CD4-positive, alpha-beta T cell treated with Interleukin-17A for 4 hours (primary cell): ENCODE measurements around the gene BCOR.

Experiments
- DNase-seq: peaks from one replicate; pipeline ENCODE4 v3.0.0-alpha.2; 2020; ENCODE audit warnings: mixed read lengths

BCOR gene

DNA sequence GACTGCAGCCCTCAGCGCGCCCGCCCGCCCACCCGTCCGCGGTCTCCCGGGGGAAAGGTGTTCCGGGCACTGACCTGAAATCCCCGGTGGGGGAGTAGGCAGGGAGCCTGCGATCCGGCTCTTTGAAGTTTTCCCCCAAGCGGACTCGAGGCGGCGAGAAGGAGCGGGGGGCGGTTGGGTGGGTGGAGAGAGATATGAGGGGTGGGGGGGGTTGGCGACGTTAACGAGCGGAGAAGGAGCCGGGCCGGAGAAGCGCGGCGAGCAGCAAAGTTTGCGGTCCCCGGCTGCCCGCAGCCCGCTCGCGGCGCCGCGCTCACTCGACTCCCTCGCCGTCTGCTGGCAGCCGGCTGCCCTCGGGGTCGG is 636 bp downstream of the BCOR start:
- peak; percentile 50 for DNase-seq

DNA sequence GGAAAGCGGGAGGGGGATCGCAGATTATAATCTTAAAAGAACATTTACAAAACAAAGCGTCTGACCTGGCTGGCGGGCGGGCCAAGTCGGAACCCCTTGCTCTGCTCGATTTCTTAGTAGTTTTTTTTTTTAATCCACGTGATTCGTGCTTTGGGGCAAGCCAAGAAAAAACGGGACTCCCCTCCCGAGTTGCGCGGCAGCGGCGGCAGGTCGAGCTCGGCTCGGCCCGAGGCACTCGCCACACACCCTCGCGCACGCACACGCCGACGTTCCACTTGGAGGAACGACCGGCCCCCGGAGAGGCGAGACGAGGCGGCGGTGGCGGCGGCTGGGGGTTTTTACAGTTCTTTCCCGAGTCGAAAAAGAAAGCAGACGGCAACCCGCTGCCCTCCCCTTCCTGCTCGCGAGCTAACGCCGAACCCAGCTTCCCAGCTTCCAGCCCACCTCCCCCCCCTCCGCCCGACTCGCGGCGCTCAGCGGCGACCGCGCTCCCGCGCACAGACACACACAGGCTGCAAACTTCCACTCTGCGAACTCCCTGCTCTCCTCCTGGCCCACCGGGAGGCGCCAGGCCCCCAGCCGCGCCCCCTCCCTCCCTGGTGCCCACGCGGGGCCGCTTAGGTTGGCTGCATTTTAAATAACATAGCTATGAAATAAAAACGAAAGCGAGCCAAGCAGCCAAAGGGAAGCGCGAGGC is 1.2 kb downstream of the BCOR start:
- peak; percentile 76 for DNase-seq

DNA sequence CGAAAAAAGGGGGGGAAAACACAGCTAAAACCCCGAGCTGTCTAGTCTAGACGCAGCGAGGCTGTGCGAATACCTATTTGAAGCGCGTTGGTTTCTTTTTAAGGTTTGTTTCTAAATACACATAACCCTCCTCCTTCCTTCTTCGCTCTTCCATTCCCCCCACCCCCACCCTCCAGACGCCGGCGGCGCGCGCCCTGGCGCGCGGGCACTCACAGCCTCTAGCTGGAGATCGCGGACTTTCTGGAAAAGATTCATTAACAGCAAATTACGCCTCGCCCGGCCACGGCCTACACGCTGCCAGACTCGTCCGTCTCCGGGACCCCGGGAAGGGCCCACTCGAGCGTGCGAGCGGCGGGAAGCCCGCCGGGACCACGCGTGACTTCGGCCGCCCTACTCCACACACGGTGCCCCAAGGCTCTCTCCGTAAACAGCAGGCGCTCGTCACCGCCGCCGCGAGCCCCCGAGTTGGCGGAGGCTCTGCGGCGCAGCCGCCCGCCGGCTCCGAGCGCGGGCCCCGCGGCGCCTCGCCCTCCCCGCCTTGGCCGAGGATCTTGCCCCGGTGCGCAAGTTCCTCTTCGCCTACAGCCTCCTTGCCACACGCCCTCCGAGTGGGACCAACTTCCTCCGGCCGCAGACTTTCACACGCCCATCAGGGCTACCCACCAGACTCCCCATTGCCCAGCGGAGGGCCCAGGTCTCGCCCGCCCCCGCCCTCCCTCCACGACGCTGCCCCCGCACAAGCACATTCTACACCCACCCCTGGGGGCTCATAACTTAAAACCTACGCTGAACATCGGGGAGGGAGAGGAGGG is 2.0 kb downstream of the BCOR start:
- peak; percentile 48 for DNase-seq

DNA sequence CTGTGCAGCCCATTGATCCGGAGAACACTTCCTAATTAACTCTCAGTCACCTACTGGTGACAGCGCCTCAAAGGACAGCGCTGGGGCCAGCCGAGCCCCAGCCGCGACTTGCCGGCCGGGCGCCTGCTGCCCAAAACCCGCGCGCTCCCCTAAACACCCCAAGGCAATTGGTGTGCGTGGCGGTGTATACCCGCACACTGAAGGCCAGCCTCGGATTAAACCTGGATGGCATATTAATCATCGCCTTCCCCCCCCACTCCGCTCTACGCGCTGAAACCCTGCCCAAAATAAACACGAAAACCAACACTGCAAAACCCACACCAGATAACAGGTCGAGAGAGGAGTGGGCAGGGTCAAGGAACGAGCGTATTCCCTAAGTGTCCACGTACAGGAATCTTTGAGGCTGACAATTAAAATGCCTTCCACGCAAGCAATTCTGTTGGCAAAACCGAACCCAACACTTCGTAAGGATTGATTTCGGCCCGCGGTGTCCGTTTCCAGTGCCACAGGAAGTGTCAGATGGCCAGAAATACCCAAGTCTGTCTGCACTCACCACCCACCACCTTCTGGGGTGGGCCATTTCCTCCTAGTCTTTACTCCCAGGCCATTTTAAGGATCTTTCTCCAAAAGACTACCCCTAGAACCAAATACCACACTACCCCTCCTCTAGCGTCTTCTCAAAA is 2.7 kb downstream of the BCOR start:
- peak; percentile 23 for DNase-seq

DNA sequence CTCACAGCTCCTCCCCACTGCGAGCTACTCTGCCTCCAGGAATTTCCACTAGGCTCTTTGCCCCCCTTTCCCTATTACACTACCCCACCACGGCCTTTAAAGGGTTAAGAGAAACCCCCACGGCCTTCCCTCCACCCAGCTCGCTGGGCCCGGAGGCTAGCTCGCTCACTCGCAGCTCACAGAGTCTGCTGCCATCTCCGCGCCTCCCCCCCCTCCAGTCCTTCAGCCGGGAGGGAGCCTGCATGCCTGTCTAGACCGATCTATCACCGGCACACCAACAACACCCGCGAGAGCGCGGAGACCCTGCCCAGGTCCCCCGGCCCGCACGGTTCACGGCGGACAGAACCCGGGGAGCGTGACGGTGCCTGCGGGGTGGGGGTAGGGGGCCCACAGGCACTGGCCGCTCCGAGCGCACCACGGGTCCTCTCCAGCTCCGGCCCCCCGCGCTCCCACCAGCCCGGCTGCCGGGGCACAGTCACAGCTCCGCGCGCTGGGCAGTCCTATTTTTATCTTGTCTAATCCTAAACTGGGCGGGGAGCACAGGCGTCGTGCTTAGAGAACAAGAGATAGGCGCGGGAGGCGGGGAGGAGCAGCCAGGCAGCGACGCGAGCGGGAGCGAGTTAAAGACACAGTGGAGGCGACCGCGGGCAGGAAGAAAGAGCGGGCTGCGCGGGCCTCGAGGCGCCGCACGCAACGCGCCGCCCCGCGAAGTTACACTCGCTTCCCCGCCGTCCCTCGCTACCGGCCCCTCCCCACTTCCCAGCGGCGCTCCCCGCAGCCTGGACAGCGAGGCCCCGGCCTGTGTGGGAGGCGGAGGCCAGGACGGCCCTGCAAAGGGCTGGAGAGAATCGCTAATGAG is 3.5 kb downstream of the BCOR start:
- DNase-seq = peak; percentile 56

GRCh38 chrX:40093586-40093985 is 4.2 kb downstream of the BCOR start:
- no peak for DNase-seq

DNA sequence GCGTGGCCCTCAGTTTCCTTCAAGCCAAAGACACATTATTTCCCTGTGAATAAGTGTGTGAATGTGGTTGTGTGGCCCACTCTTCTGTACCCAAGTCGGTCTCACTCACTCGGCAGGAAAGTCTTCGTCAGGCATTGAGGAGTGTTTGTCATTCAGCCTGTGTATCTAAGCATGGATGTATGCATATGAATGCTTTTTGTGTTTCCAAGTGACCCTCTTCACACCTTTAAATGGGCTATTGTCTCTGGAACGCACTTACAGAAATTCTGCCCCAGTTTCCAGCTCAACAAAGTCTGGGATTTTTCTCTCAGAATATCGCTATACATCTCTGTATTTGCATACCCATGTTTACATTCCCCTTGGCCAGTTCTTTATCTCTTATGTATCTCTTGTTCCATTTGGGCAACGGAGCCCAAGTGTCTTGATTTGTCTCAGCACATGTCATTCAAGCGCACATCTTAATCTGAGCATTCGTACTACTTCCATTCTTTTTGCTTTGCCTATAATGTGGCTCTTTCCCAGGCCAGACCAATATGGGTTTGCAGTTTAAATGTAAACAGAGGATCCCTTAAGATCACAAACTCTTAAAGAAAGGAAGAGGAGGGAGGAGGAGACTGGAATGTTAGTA is 4.8 kb downstream of the BCOR start:
- no peak for DNase-seq

- DNase-seq = no peak
Measured at GRCh38 chrX:40091691-40092421, 5.9 kb downstream of the BCOR start.

GRCh38 chrX:40090961-40091360 is 6.8 kb downstream of the BCOR start:
- no peak for DNase-seq

DNA sequence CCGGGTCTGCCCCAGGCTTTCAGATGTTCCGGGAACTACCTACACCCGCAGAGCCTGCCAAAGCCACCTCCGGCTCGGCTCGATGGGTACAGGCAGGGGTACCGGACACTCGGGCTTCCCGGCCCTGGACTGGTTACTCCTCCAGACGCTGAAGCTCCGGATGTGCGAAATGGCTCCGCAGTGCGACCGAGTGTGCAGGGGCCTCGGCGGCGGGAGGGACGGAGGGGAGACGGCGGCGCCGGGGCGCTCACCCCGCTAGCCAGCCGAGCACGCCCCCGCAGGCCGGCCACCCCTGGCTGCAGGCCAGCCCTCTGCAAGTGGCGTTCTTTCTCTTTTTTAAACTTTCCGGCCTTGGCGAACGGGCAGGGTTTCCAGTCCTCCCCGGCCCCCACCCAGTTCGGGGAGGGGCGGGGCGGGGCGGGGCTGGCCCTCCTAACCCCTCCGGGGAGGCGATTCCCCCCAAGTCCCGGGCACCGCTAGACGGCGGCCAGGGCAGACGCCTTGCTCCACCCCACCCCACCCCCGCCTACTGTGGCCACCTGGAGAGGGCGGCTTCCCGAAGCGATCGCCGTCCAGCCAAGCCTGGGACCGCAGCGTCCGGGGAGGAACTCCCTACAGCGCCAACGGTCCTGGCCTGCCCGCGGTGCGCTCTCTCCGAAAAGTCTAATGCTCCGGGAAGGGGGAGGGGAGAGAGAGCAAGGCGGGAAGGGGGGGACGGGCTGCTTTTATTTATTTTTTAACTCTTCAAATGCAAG is 7.5 kb downstream of the BCOR start:
- DNase-seq = no peak

- DNase-seq = no peak
Measured at GRCh38 chrX:40088803-40089540, 8.8 kb downstream of the BCOR start.

DNA sequence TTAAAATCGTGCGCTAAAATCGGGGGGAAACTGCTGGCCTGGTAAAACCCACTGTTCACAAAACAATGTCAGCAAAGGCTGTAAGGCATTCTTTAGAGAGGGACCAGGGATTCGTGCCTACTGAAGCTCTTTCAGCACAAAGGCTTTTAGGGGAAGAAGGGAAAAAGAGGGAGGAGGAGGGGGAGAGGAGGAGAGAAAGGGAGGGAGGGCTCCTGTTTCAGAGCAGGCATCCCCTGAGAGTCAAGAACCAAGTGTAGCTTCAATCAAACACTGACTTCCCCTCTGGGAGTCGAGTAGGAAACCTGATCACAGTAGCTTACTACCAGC is 9.5 kb downstream of the BCOR start:
- DNase-seq = no peak

GRCh38 chrX:40087425-40088298 is 10.1 kb downstream of the BCOR start:
- DNase-seq = no peak

DNA sequence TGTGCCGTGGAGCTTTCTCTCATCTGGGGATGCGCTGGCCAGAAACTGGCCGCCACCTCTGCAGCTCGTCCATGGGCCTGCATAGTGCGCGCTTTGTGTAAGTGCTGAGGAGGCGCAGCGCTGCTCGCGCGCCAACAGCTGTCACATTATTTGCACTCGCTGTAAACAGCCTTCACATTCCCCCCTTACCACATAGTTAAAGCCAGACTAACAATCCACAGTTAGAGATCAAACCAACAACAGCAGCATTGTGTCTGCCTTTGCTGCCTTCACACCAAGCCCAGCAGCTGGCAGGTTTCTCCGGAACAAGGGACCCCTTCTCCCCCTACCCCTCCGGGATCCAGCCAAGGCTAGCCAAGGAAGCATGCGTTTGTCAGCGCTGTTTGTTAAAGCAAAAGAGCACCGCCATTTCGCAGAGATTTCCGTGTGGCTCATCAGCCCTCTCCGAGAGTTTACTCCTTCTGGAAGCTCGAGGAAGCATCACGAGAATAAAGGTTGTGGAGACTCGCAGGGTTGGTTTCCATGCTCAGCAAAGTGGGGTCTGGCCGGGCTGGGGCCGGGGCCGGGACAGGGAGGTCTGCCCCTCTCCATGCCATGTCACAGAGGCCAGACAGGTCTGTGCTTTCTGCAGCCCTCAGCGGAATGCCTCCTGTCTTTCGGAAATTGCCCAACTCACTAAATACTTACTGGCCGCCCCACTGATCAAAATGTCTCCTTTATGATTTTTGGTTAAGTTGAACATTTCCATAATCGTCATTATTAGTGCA is 11.0 kb downstream of the BCOR start:
- DNase-seq = no peak

DNA sequence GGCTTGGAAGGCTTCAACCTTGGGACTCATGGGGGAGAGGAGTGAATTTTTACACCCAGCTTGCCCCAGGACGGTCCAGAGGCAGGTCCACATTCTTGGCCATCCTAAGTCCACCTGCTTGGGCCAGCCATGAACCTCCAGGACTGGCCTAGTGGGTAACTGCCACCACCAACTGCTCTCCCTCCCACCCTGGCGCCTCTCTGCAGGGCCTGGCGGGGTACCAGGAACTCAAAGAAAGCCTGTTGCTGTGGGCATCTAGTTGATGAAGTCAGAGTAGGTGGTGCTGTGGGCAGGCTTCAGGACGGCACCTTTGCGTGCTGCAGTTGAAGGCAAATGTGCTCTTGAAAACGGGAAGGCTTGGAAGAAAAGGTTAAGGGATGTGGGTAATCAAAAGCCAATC is 12.0 kb downstream of the BCOR start:
- DNase-seq = no peak

DNA sequence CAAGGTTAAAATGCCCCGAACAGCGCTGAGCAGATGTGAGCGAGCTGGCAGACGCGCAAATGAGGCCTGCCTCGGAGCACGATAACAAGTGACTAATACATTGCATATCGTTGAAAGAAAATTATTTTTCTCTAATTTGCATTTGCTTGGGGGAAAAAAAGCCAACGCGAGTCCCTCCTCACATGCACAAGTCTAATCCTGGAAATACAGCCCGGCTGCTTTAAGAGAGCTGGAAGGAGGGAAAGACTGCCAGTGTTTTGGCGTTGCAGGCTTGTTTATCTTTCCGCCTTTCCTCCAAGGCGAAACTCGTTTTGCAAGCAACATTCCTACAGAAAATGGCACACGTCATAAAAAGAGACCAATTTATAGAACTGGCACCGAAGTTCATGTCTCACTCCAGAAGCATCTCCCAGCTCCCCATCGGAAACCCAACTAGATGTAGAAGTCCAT is 12.6 kb downstream of the BCOR start:
- no peak for DNase-seq

DNA sequence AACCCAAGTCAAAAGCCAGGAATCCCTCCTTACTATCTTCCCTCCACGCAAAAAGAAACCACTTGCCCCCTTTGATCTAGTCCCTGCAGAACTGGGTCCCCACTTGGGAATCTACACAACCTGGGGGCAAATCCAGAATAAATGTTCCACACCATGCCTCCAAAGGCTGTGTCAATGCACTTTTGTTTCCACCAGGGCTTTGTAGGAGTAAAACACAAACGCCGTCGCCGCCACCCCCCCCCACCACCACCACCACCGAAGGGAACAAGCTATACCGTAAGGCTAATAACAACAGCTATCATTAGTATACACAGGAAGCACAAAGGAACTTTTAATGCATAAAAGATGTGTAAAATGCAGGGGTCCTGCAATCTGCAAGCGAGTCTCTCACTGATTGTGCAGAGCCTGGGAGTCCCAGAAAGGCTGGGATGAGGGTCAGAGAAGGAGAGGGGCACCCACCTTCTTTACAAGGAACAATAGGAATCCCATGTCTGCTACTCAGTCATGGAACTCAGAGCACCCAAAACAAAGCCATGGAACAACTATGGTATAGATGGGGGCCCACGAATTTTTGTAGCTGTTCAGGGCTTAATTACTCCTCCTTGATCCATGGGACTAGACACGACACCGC is 13.2 kb downstream of the BCOR start:
- DNase-seq = no peak

DNA sequence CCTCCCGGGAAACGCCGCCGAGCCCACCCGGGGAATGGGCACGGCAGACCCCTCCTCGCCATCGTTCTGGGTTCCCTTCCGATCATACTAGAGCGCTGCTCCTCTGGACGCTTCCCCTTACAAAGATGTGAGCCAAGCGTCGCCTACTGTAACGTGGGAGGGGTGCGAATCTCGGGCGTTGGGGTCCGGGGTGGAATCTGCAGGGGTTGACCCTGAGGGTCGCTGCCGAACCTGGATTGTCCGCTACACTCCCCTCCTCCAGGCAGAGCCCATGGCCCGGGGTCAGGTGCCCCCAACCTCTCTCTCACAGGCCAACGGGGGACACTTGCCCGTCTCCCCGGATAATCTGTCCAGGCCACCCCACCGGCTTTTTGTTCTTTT is 13.8 kb downstream of the BCOR start:
- no peak for DNase-seq
